ENCODE measurements around the gene ACTR2.

DNA sequence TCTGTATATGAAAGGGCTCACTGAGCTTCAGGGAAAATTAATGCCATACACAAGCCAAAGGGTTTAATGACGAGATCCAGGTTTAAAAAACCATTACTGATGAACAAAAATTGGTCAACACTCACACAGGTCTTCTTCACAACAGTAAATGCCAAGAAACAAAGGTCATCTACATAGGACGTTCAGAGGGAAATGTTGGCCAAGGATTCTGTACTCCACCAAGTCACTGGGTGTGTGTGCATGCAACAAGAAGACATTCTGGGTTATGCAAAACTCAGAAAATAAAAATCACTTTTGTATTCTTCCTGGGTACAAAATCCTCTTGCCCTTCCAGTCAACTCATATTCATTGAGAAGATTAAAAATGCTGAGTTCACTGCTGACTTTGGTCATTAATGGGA is 78.3 kb downstream of the ACTR2 start:
- TF ChIP-seq, protein P1, sequence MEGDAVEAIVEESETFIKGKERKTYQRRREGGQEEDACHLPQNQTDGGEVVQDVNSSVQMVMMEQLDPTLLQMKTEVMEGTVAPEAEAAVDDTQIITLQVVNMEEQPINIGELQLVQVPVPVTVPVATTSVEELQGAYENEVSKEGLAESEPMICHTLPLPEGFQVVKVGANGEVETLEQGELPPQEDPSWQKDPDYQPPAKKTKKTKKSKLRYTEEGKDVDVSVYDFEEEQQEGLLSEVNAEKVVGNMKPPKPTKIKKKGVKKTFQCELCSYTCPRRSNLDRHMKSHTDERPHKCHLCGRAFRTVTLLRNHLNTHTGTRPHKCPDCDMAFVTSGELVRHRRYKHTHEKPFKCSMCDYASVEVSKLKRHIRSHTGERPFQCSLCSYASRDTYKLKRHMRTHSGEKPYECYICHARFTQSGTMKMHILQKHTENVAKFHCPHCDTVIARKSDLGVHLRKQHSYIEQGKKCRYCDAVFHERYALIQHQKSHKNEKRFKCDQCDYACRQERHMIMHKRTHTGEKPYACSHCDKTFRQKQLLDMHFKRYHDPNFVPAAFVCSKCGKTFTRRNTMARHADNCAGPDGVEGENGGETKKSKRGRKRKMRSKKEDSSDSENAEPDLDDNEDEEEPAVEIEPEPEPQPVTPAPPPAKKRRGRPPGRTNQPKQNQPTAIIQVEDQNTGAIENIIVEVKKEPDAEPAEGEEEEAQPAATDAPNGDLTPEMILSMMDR (IDR thresholded peaks at IDR 0.05; ENCODE audit: low read depth, low read length) = no peak
- TF ChIP-seq, protein P2, sequence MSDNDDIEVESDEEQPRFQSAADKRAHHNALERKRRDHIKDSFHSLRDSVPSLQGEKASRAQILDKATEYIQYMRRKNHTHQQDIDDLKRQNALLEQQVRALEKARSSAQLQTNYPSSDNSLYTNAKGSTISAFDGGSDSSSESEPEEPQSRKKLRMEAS (IDR thresholded peaks at IDR 0.05; ENCODE audit: low read depth, low read length) = no peak
- TF ChIP-seq POLR2A (IDR thresholded peaks at IDR 0.05; ENCODE audit: extremely low read depth, insufficient read length) = no peak
- TF ChIP-seq MYC (IDR thresholded peaks at IDR 0.05; ENCODE audit: low read depth, low read length) = no peak
